ENCODE data around the gene CAPN8.

DNA sequence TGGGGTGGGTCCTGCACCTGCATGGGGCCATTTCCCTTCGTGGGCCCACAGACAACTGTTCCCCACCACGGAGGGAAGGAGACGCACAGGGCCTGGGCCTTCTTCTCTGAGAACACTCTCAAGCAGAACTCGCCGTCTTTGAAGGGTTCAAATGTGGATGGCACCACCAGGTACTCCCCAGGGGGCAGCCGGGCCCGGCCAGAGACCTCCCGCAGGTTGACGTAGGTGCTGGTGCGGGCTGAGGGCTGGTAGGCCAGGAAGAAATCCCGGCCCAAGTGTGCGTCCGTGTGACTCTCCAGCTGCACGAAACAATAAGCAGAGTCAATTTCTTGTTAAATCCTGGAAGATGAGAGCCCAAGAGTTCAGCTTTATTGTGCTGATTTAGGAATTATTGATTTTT lies 56.4 kb downstream of the CAPN8 start:
- TF ChIP-seq TAF1 (IDR thresholded peaks at IDR 0.05; ENCODE audit: borderline replicate concordance, low read depth, low read length) = no peak
- no peak for TF ChIP-seq POLR2A (IDR thresholded peaks at IDR 0.05; ENCODE audit: low read depth, low read length)
- TF ChIP-seq POLR2AphosphoS5 (IDR thresholded peaks at IDR 0.05; ENCODE audit: low read depth, low read length) = no peak
